ENCODE results near the gene ATP8A1. TPM values are rescaled to one million over a fixed set of nuclear protein-coding genes. Genes with fewer than 3 reads are reported as not detected.
"Not testable (repeated sequence)": the region's sequence is repeated elsewhere in the genome, so short reads cannot be mapped to it uniquely, and the experiment has no call there.

ATP8A1 gene
- total RNA-seq, 3 donors from 2014 or later: 8.1 to 14.8 (median 11.4) TPM

DNA sequence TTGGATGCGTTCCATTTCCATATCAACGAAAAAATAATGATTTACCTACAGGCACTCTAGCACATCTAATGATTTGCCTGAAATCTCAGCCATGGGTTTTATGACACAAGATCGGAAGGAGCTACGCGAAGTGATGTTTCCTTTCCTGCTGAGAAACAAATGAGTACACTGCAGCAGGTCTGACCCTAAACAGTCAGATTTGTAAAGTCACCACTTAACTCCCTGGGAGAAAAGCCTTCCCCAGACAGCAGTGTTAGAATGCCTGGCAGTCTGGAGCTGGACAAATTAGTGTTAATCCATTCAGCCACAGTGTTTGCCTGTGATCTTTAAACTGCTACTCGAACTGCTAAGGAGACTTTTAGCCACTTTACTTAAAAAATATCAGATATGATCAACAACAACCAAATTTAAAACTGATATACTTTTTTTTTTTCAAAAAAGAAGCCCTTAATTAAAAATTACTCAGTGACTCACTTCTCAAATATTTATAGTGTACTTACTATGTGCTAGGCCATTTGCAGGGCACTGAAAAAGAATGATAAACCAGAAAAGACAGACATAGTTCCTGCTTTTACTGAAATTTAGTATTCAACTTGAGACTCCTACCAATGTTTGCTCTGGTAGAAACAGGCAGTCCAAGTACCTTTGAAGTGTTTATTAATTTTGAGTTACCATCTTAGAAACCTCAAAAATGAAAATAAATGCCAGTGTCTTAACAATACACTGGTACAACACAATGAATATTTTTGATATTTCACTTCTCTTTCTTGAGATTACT lies 155.1 kb downstream of the ATP8A1 start:
- Mint-ChIP-seq H3K27me3 (ENCODE audit: low read depth) (no peaks in the 10 kb centered on the region), H3K4me3 (no peak overlapping the region), H3K9me3 (no peaks in the 10 kb centered on the region), H3K4me1 (ENCODE audit: low read depth) (no peaks in the 10 kb centered on the region), H3K36me3 (ENCODE audit: insufficient read depth) (peaks cover 52% of the 10 kb centered on the region)
- DNase-seq (no peak), ATAC-seq (no peak)

DNA sequence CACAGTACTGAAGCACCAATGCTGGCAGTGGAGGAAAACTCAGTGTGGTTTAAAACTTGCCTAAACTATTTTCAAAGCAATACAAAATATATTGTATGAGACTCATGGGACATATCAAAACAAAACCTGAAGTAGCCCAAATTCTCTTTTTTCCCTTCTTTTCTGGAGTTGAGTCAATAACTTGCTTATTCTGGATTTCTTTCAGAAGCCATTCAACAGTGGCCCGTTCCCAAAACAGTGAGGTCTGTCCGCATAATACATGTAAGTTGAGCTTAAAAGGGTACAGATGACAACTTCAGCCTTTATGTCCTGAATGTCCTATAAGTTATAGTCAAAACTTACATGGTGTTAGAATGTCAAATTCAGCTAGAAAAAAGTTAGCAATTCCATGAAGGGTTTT lies 158.9 kb downstream of the ATP8A1 start:
- Mint-ChIP-seq H3K36me3 (ENCODE audit: insufficient read depth) (peaks cover 33% of the 10 kb centered on the region), H3K27me3 (ENCODE audit: low read depth) (no peaks in the 10 kb centered on the region), H3K9me3 (no peaks in the 10 kb centered on the region), H3K4me1 (ENCODE audit: low read depth) (no peaks in the 10 kb centered on the region), H3K4me3 (no peak overlapping the region)
- no peak for ATAC-seq
- no peak for DNase-seq

DNA sequence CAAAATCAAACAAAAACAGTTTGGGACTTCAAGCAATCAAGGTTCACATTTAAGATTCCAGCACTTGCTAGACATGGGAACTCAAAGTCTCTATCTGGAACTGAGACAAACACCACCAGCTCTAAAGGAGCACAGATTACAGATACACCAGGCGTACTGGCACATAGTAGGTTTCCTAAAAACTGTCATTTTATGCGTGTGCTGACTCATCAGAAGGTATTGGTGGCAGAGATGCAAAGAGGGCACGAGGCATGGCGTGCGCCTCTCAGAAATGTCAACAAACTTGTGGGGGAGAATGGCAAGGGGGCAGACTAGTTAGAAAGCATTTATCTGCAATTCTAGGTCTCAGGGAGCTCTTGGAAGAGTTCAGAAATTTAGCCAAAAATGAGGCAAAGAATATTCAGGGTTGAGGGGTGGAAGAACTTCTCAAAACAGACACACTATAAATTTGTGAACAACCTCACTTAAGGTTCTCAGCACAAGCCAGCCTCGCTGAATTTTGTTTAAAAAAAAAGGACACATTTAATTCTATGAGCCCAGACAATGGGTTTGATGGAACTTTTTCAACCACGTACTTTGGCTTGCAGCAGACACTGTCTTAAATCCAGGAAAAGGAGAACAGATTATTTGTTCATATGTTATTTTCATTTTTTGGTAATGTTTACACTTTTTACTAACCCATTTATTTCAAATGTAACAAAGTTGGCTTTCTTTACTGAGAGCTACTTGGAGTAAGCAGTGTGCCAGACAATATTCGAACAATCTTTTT lies 159.6 kb downstream of the ATP8A1 start:
- no peaks in the 10 kb centered on the region for H3K4me1 Mint-ChIP-seq (ENCODE audit: low read depth)
- no peak overlapping the region for H3K4me3 Mint-ChIP-seq
- H3K27me3 Mint-ChIP-seq (ENCODE audit: low read depth): no peaks in the 10 kb centered on the region
- H3K9me3 Mint-ChIP-seq: no peaks in the 10 kb centered on the region
- DNase-seq (no peak), ATAC-seq (no peak)
- H3K36me3 Mint-ChIP-seq (ENCODE audit: insufficient read depth): peaks cover 31% of the 10 kb centered on the region

DNA sequence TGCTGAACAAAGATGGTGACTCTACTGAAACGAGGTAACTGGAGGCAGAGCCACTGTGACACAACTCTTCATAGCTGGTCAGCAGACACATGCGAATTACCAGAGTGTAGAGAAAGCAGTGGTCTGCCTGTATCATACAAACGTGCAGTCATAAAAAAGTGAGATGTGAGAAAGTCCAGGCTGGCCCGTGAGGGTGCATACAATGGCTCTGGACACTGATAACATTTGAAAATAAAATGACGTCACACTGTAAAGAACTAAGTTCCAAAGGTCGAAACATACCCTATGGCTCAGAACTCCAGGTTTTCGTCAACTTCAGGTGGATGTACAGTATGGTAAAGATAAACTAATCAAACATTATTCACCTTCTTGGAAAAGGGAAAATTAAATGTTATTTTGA lies 163.9 kb downstream of the ATP8A1 start:
- Mint-ChIP-seq H3K27me3 (ENCODE audit: low read depth) (no peaks in the 10 kb centered on the region), H3K4me3 (no peak overlapping the region), H3K36me3 (ENCODE audit: insufficient read depth) (peaks cover 38% of the 10 kb centered on the region), H3K9me3 (no peaks in the 10 kb centered on the region), H3K4me1 (ENCODE audit: low read depth) (no peaks in the 10 kb centered on the region)
- DNase-seq (no peak), ATAC-seq (no peak)

DNA sequence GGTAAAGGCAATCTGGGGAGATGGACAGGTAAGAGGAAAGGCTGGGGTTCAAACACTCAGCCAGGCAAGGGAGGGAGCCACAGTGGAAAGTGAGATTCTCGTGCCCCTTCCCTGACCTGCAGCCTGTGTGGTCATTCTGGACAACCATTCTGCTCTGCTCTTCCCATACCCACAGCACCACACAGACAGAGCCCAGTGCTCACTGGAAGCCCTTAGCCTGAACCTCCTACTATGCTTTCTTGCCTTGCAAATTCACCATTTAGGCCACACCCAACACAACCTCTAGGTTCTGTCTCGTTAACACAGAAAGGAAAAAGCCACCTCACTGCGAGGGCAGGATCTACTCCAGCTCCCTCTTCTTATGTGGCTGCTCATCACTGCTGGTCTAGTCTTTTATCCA lies 166.9 kb downstream of the ATP8A1 start:
- Mint-ChIP-seq H3K36me3 (ENCODE audit: insufficient read depth) (peaks cover 28% of the 10 kb centered on the region), H3K27me3 (ENCODE audit: low read depth) (no peaks in the 10 kb centered on the region), H3K9me3 (no peaks in the 10 kb centered on the region), H3K4me3 (no peak overlapping the region), H3K4me1 (ENCODE audit: low read depth) (no peaks in the 10 kb centered on the region)
- ATAC-seq: no peak
- no peak for DNase-seq

DNA sequence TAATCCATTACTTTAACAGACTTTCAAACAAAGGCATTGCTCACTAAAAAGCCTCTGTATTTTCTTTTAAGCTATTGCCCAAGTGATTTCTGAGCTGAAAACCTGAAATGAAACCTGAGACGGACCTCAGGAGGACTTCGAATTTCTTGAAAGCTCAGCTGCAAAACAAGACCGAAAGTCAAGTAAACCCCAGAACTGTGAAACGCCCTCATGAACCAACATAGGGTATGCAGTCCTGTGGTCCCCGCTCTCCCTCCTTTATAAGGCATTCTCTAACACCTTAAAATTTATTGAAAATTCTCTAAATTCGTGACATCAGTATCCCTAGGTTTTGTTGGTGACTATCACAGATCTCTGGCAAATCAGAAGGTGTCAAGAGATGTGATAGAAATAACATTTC lies 167.8 kb downstream of the ATP8A1 start:
- Mint-ChIP-seq H3K9me3 (no peaks in the 10 kb centered on the region), H3K4me3 (no peak overlapping the region), H3K27me3 (ENCODE audit: low read depth) (no peaks in the 10 kb centered on the region), H3K4me1 (ENCODE audit: low read depth) (no peaks in the 10 kb centered on the region), H3K36me3 (ENCODE audit: insufficient read depth) (peaks cover 29% of the 10 kb centered on the region)
- ATAC-seq (no peak), DNase-seq (no peak)

DNA sequence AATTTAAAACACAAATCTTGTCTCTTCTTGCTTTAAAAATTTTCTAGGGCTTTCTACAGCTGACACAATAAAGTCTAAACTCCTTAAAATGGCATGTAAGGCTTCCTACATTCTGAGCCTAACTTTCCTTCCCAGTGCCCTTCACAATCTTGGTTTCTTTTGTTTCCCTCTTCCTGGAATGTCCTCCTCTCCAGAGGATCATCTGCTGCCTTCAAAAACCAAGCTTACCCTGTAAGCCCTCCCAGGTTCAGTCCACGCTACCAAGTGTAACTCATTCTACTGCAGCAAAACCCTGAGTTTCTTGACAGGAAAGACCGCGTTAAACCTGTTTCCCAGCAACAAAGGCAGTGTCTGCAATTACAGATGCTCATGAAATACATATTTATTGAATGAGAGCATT lies 168.4 kb downstream of the ATP8A1 start:
- H3K36me3 Mint-ChIP-seq (ENCODE audit: insufficient read depth): peaks cover 30% of the 10 kb centered on the region
- ATAC-seq: no peak
- no peak overlapping the region for H3K4me3 Mint-ChIP-seq
- H3K9me3 Mint-ChIP-seq: no peaks in the 10 kb centered on the region
- no peaks in the 10 kb centered on the region for H3K27me3 Mint-ChIP-seq (ENCODE audit: low read depth)
- H3K4me1 Mint-ChIP-seq (ENCODE audit: low read depth): no peaks in the 10 kb centered on the region
- no peak for DNase-seq

DNA sequence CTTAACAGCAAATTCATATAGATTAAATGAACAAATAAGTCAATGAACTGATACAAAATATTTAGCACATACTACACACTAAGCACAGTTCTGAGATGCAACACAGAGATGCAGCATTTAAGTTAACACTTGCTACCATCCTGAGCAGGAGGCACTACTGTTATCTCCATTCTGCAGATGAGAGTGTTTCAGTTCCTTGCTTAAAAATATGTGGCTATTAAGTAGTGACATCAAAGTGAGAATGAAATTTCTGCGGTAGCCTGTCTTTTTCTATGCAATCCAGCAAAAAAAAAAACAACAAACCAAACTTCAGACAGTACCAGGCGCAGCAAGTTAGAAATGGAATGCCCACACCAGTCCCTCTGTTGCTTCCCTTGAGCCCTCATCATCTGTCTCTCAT lies 168.8 kb downstream of the ATP8A1 start:
- DNase-seq: no peak
- ATAC-seq: no peak
- Mint-ChIP-seq H3K4me3 (no peak overlapping the region), H3K27me3 (ENCODE audit: low read depth) (no peaks in the 10 kb centered on the region), H3K4me1 (ENCODE audit: low read depth) (no peaks in the 10 kb centered on the region), H3K9me3 (no peaks in the 10 kb centered on the region), H3K36me3 (ENCODE audit: insufficient read depth) (peaks cover 32% of the 10 kb centered on the region)

DNA sequence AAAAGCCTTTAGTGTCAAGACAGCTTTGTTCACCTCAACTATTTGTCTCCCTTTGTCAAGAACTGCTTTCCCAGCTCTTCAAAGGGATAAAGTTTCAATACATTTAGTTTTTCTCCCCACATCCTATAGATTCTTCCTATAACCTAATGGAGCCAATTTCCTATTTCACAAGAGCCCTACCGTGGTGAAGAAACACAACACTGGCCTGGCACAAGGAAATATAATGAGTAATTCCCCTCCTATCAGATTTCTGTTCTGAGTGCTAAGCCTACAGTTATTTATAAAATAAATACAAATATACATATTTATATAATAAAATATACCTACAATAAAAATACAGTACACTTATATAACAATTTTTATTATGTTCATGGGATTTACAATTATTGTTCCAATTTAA lies 169.7 kb downstream of the ATP8A1 start:
- H3K9me3 Mint-ChIP-seq: no peaks in the 10 kb centered on the region

DNA sequence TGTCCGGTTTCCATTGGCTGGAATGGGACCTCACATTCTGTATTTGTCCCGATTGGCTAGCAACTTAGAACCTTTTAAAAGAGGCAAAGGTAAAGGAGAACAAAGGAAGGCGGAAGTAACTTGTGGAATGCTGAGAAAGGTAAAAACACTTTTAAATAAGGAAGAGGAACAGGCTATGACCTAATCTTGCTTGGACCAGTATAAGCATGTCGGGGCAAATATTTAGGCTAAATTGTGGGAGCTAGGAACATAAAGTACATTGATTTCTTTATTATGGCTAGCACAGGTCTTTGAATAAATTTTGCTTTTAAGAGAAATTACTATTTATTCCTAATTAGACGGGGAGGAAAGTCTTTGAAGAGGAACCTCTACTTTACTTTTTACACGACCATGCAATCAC lies 170.7 kb downstream of the ATP8A1 start:
- peaks cover 36% of the 10 kb centered on the region for H3K36me3 Mint-ChIP-seq (ENCODE audit: insufficient read depth)
- H3K4me1 Mint-ChIP-seq (ENCODE audit: low read depth); H3K9me3 Mint-ChIP-seq; H3K27me3 Mint-ChIP-seq (ENCODE audit: low read depth); H3K4me3 Mint-ChIP-seq; ATAC-seq; DNase-seq: not testable (repeated sequence)

More for the DNA sequence above, 169.7 kb downstream of the ATP8A1 start:
- Mint-ChIP-seq H3K27me3 (ENCODE audit: low read depth) (no peaks in the 10 kb centered on the region), H3K36me3 (ENCODE audit: insufficient read depth) (peaks cover 36% of the 10 kb centered on the region), H3K4me1 (ENCODE audit: low read depth) (no peaks in the 10 kb centered on the region), H3K4me3 (no peak overlapping the region)
- ATAC-seq (no peak), DNase-seq (no peak)

DNA sequence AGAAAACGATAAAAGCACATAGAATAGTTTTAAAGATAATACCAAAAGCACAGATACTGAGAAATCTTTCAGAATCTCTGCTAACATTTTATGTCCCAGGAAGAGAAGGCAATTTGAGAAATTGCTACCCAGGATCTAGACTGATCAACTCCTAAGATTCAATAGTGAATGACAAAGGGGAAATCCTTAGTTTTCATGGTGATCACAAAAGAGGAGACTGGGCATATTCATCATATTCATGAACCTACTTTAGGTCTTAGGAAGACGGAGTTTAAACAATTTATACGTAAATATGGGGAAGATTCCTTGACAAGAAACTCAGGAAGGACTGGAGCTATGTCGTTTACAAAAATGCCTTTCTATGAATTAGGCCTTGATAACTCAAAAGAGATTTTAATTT lies 172.3 kb downstream of the ATP8A1 start:
- H3K27me3 Mint-ChIP-seq (ENCODE audit: low read depth): no peaks in the 10 kb centered on the region
- peaks cover 32% of the 10 kb centered on the region for H3K36me3 Mint-ChIP-seq (ENCODE audit: insufficient read depth)
- H3K4me3 Mint-ChIP-seq: no peak overlapping the region
- no peak for DNase-seq
- no peaks in the 10 kb centered on the region for H3K9me3 Mint-ChIP-seq
- no peaks in the 10 kb centered on the region for H3K4me1 Mint-ChIP-seq (ENCODE audit: low read depth)
- no peak for ATAC-seq

DNA sequence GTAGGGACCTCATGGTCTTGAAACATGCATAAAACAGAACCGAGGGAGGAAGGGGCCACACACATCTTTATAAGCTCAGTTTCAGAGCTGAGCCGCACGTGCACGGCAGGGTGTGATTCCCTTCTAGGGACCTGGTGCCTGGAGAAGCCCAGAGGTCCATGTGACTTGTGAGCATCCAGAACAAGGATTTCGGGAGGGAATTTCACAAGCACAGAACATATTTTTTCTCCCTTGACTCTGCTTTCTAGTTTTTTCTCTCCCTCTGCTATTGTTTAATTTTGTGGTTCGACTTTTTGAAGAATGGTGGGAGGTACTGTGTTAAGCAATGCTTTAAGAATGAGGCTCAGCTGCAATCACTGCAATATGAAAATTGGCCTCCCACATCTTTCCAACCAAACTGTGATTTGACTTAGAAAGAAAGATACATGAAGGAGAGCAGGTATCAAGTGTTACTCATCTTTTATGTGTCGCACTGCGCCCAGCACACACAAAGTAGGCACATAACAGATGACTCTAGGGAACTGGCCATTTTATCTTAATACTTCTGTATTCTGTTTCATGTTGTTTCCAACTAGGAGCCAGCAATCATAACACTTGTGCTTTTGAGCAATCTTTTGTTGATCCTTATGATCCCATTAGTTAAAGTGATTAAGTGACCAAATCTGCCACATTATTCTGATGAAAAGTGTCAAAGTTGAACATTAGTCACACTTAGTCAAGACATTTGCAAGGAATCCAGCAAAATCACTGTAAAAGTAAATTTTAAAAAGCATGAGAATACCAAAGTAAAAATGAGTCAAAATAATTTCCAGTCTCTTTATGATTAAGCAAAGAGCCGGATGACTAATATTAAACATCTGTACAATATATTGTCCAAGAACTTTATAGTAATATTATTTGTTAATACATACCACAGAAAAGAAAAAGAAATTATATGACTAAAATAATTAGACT lies 173.2 kb downstream of the ATP8A1 start:
- ATAC-seq: no peak
- Mint-ChIP-seq H3K27me3 (ENCODE audit: low read depth) (no peaks in the 10 kb centered on the region), H3K4me1 (ENCODE audit: low read depth) (no peaks in the 10 kb centered on the region), H3K4me3 (no peak overlapping the region), H3K9me3 (no peaks in the 10 kb centered on the region), H3K36me3 (ENCODE audit: insufficient read depth) (peaks cover 28% of the 10 kb centered on the region)
- DNase-seq: no peak

DNA sequence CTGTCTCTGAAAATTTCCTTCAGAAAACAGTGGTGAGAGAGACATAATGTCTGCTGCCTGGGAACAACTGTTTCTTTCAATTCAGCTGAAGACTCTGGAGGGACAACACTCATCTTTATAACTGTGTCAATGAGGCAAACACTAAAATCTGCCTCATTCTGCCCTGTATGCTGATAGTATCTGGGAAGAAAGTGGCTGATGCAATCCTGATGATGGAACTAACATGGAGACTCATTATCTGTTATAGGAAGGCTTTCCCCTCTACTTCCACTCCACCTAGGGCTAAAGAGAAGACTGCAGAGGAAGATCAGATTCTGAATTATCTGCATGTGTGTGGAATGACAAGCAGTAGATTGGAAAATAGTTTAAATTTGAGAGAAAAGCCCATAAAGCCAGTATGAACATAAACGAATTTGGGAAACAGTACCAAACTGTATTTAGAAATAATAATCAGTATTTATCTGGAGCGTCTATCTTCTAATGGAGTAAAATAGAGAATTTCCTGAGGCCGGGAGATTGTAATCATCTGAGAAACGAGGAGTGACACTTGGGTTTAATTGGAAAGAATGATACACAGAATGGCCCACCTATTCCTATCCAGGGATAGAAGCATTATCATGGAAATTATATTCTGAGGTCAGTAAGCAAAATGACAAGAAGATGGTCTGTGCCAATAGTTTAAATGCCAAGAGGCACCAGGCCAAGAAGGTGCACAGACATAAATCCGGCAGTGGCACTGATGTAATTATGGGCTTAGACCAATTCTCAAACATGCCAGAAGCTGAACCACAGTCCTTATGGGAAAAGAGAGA lies 174.2 kb downstream of the ATP8A1 start:
- Mint-ChIP-seq H3K36me3 (ENCODE audit: insufficient read depth) (peaks cover 30% of the 10 kb centered on the region), H3K4me3 (no peak overlapping the region), H3K4me1 (ENCODE audit: low read depth) (no peaks in the 10 kb centered on the region), H3K27me3 (ENCODE audit: low read depth) (no peaks in the 10 kb centered on the region), H3K9me3 (no peaks in the 10 kb centered on the region)
- DNase-seq: no peak
- ATAC-seq: no peak

DNA sequence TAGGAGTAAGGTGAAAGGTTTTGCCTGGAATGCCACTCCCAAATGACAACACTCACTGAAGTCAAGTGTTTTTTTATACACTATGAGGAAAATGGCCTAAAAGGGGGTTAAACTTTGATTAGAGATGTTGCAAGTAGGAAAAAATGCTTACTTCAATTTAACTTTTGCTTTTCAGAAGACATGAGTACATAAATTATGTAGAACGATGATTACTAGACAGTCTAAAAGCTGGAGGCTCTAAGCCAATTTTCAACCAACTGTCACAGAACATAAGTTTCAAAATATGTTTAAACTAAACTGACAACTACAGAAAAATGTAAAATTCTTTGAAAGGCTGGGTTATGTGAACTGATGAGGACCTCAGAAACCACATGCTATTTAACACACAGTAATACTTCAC lies 176.2 kb downstream of the ATP8A1 start:
- no peaks in the 10 kb centered on the region for H3K27me3 Mint-ChIP-seq (ENCODE audit: low read depth)
- H3K4me3 Mint-ChIP-seq: no peak overlapping the region
- no peak for ATAC-seq
- H3K36me3 Mint-ChIP-seq (ENCODE audit: insufficient read depth): peaks cover 36% of the 10 kb centered on the region
- no peaks in the 10 kb centered on the region for H3K9me3 Mint-ChIP-seq
- no peaks in the 10 kb centered on the region for H3K4me1 Mint-ChIP-seq (ENCODE audit: low read depth)
- no peak for DNase-seq
